Renal pelvis (tissue), 4 donors: ENCODE data around the gene PPCDC. TPM values are rescaled to one million over a fixed set of nuclear protein-coding genes. Genes with fewer than 3 reads are reported as not detected.
A peak's percentile ranks its signal among the peaks of the same experiment; 100 is the strongest.

ENCODE experiments used
- DNase-seq: peaks from one replicate; pipeline ENCODE4 v3.0.0-alpha.2; 2013
- polyA plus RNA-seq, 3 donors: library from polyadenylated mRNA; unstranded; fragments of 120-200 nt; gene quantifications; one replicate each; pipeline ENCODE4 v1.2.1, GENCODE V29; 2013; ENCODE audit not compliant: insufficient read length in 3 of 3

The PPCDC gene
- polyA plus RNA-seq, 3 donors: 12.1 to 16.9 (median 14.8) TPM

- DNase-seq: no peak
These were observed 16.2 kb upstream of the PPCDC start for GRCh38 chr15:75007216-75007615.

DNA sequence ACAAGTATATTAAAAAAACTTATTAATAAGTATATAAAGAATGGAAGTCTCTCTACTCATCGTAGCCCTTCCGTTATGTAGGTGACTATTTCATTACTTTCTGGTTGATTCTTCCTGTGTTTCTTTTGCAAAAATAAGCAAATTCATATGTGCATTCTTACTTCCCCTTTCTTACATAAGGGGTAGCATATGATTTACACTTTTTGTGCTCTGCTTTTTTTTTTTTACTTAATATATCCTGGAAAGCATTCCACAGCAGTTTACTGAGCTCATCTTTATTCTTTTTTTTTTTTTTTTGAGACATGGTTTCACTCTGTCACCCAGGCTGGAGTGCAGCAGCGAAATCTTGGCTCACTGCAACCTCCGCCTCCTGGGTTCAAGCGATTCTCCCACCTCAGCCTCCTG lies 15.2 kb upstream of the PPCDC start:
- DNase-seq: no peak

DNA sequence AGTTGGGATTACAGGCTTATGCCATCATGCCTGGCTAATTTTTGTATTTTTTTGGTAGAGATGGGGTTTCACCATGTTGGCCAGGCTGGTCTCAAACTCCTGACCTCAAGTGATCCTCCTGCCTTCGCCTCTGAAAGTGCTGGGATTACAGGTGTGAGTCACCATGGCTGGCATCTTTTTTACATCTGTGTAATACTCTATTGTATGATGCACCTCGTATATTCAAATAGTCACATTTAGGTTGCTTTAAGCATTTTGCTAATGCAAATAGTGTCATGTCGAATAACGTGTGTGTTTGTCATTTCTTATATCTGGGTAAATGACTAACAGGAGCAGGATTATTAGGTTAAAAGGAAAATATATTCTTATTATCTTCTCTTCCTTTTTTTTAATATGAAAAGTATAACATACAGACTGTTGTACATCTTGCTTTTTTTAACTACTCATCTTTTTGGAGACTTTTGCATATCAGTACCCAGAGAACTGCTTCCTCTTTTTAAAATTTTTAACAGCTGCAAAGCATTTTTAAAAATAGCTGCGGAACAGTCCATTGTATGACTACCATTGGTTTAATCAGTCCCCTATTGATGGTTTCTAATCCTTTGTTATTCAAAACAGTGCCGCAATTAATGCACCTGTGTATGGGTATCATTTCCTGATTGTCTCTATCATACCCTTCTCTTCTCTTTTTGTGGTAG lies 14.6 kb upstream of the PPCDC start:
- DNase-seq: no peak

DNA sequence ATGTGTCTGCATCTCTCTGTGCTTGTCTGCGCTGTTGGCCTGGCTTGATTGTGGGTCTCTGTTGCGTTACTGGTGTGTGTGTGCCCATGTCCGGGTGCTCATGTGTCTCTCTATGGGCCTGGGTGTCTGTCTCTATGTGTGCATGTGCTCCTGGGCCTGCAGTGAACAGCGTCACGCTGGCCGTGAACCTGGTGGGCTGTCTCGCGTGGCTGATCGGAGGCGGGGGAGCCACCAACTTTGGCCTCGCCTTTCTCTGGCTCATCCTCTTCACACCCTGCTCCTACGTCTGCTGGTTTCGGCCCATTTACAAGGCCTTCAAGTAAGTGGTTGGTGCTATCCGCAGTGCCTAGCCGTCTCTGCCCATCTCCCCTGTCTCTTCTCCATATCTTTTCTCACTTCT lies 7.0 kb upstream of the PPCDC start:
- no peak for DNase-seq

DNA sequence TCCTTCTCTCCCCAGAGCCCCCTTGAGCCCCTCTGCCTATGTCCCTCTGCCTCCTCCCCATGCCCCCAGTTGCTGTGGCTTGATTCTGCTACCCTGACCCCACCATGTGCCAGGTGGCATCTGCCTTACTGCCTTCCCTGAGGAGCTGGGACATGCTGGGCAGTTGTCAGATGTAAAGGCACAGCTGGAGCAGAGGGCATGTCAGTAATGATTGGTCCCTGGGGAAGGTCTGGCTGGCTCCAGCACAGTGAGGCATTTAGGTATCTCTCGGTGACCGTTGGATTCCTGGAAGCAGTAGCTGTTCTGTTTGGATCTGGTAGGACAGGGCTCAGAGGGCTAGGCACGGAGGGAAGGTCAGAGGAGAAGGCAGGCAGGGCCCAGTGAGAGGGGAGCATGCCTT lies 3.5 kb upstream of the PPCDC start:
- DNase-seq: no peak

- DNase-seq: no peak
These were observed 2.0 kb upstream of the PPCDC start for GRCh38 chr15:75021341-75021740.

- no peak for DNase-seq
These were observed 608 bp upstream of the PPCDC start for GRCh38 chr15:75022783-75023180.

- no peak for DNase-seq
These were observed 664 bp downstream of the PPCDC start for GRCh38 chr15:75023872-75024636.

DNA sequence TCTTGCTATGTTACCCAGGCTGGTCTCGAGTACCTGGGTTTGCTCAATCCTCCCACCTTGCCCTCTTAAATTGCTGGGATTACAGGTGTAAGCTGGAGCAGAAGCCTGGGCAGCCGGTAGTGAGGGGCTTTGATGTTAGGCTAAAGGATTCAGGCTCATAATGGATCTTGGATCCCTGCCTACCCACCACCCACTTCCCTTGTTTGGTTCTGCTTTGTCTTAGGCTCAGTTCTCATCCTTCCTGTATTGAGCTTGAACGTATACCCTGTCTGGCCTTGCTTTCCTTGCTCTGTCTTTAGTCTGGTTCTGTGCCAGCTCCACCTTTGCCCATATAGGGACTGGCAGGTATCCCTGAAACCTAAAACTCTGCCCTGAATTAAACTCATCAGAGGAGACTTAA lies 1.7 kb downstream of the PPCDC start:
- DNase-seq: no peak

- DNase-seq: no peak
These were observed 2.3 kb downstream of the PPCDC start for GRCh38 chr15:75025548-75026260.

- no peak for DNase-seq
These were observed 4.2 kb downstream of the PPCDC start for GRCh38 chr15:75027551-75027950.

- no peak for DNase-seq
These were observed 5.6 kb downstream of the PPCDC start for GRCh38 chr15:75028991-75029377.

DNA sequence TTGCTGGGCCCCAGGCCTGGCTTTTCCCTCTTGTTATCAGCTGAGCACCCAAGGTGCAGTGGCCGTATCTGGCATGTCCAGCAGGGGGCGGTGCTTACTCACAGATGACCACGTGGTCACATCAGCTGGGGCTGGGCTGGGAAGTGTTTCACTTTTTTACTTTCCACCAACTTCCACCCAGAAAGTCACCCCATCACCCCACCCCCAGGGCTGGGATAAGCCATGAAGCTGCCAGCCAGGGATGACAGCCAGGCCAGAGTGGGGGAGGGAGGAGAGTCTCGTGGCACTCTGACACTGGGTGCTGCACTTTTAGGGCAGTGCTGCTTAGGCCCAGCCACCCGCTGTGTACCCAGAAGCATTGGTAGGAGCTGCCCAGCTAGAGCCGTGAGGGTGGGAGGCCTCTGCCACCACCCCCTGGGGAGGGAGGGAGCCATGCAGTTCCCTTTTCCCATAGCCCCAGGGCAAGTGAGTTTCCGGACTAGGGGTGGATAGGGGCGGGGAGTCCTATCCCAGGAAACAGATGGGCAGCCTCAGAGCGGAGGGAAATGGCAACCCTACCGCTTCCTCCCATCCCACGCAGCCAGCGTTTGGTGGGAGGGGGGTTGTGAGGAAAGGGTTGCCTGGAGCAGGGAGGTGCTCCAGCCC lies 6.1 kb downstream of the PPCDC start:
- peak; percentile 81 for DNase-seq

DNA sequence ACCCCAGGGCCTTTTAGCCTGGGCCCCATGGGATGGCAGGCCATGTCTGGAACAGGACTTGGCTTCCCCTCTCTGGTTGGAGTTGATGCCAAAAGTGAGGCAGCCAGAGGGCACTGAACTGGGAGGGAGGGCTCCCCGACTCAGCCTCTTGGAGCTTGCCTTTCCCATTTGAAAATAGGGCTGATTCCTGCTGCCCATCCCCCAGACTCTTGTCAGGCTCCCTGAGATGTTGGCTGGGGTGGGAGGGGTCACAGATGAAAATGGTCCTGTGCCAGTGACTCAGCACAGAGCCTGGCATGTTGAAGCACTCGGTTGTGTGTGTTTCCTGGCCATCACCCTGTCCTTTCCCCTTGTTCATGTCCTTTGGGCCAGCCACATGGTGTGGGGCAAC lies 6.6 kb downstream of the PPCDC start:
- no peak for DNase-seq

DNA sequence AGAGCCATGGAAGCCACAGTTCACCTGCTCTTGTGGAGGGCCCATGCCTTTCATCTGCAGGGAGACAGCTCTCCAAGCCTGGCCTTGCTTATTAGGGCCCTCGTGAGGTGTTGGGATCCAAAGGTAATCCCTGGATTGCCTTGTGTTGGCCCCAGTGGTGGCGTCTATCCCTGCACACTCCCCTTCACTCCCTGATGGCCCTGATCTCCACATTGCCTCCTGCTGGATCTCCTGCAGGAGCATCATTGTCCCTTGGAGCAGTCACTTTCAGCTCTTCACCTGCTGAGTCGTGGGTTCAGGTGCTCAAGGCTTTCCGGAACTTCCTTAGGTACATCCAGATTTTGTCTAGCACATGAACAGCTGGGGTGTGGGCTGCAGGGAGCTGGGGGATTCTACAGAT lies 7.0 kb downstream of the PPCDC start:
- DNase-seq: no peak

DNA sequence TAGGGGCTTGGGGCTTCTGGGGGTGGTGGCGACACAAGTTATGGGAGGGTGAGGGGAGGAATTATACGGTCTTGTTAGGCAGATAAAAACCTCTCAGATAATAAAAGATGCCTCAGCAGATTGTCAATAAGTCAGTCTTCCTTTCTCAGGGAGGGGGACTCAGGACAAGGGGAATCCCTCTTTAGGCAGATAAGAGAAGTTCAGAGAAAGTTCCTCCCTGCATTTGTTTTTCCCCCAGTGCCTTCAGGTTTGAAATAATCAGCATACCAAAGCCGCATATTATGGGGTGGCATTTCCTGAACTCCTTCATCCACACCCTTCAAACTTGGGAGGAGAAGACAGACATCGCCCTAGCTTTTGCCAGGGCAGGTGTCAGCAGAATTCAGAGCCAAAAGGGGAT lies 8.5 kb downstream of the PPCDC start:
- DNase-seq: no peak

GRCh38 chr15:75032395-75032794 lies 9.0 kb downstream of the PPCDC start:
- no peak for DNase-seq

GRCh38 chr15:75033809-75034208 lies 10.4 kb downstream of the PPCDC start:
- DNase-seq: no peak

GRCh38 chr15:75034615-75035014 lies 11.2 kb downstream of the PPCDC start:
- no peak for DNase-seq

DNA sequence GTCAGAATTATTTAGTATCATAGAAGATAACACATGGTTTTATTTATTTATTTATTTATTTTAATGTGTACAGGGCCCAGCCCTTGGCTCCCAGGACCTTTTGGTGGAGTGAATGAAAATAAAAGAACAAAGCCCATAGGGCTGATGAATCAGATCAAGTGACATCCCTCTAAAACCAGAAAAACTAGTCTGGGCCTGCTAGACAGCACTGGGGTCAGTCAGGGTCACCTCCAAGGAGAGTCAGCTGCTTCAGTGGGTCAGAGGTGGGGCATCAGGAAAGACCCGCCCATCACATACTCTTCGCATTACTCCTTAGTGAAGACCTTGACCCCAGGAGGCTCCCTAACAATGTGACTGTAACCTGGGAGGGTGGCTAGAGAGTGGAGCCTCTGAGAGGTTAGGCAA lies 12.8 kb downstream of the PPCDC start:
- no peak for DNase-seq

DNA sequence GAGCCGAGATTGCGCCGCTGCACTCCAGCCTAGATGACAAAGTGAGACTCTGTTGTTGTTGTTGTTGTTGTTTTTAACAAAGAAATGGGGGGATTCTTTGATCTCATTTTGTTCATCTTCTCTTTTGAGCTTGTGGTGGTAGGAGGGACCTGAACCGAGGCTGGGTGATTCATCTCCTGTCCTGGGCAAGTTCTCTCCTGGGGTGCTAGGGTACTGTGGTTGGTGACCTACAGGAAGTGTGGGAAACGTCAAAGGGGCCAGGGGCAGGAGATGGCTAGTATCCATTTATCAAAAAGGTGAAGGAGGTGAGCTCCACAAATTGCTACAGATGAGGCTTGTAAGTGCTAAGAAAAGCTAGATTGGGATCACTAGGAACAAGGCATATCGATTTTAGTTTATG lies 14.3 kb downstream of the PPCDC start:
- DNase-seq: no peak

- no peak for DNase-seq
These were observed 14.8 kb downstream of the PPCDC start for GRCh38 chr15:75038231-75038630.
